ENCODE measurements around the gene FMC1.

- TF ChIP-seq CTCF (tag by site-specific recombination; IDR thresholded peaks at IDR 0.05) (no peak), ZFP37 (tag by site-specific recombination; IDR thresholded peaks at IDR 0.05) (no peak), BCL6B (tag by site-specific recombination; IDR thresholded peaks at IDR 0.05) (no peak), ZBTB26 (tag by site-specific recombination; optimal IDR thresholded peaks at IDR 0.05) (no peak), BCL11A (tag by site-specific recombination; IDR thresholded peaks at IDR 0.05; ENCODE audit: low read depth) (no peak), KLF9 (tag by site-specific recombination; IDR thresholded peaks at IDR 0.05; ENCODE audit: low read depth) (no peak)
- TF ChIP-seq, protein P1, sequence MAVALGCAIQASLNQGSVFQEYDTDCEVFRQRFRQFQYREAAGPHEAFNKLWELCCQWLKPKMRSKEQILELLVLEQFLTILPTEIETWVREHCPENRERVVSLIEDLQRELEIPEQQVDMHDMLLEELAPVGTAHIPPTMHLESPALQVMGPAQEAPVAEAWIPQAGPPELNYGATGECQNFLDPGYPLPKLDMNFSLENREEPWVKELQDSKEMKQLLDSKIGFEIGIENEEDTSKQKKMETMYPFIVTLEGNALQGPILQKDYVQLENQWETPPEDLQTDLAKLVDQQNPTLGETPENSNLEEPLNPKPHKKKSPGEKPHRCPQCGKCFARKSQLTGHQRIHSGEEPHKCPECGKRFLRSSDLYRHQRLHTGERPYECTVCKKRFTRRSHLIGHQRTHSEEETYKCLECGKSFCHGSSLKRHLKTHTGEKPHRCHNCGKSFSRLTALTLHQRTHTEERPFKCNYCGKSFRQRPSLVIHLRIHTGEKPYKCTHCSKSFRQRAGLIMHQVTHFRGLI (tag by site-specific recombination; IDR thresholded peaks at IDR 0.05): no peak
Observed at GRCh38 chr7:139389091-139389490, 48.0 kb downstream of the FMC1 start.
